GOT3 (cell line): Measurements from ENCODE around the gene CELSR1.

Source experiments
- DNase-seq: peaks from one replicate; lab custom pipeline; 2025; ENCODE audit warnings: mixed read lengths; lab: John Stamatoyannopoulos, UW

The CELSR1 gene

GRCh38 chr22:46361826-46362202 lies 175.6 kb downstream of the CELSR1 start:
- no peak for DNase-seq

GRCh38 chr22:46360891-46361290 lies 176.5 kb downstream of the CELSR1 start:
- no peak for DNase-seq

GRCh38 chr22:46360097-46360496 lies 177.3 kb downstream of the CELSR1 start:
- DNase-seq: no peak

GRCh38 chr22:46359362-46359761 lies 178.1 kb downstream of the CELSR1 start:
- no peak for DNase-seq

GRCh38 chr22:46358766-46359165 lies 178.7 kb downstream of the CELSR1 start:
- no peak for DNase-seq

- DNase-seq: no peak
These were observed 179.5 kb downstream of the CELSR1 start for GRCh38 chr22:46357711-46358520.

GRCh38 chr22:46356496-46357480 lies 180.6 kb downstream of the CELSR1 start:
- DNase-seq: no peak

GRCh38 chr22:46355996-46356471 lies 181.4 kb downstream of the CELSR1 start:
- DNase-seq: no peak

GRCh38 chr22:46355369-46355995 lies 181.9 kb downstream of the CELSR1 start:
- DNase-seq: no peak

- no peak for DNase-seq
These were observed 182.5 kb downstream of the CELSR1 start for GRCh38 chr22:46354993-46355305.

GRCh38 chr22:46354176-46354992 lies 183.0 kb downstream of the CELSR1 start:
- DNase-seq: no peak

GRCh38 chr22:46353483-46354105 lies 183.8 kb downstream of the CELSR1 start:
- no peak for DNase-seq

GRCh38 chr22:46352691-46353386 lies 184.6 kb downstream of the CELSR1 start:
- no peak for DNase-seq

GRCh38 chr22:46352276-46352675 lies 185.1 kb downstream of the CELSR1 start:
- DNase-seq: no peak

- DNase-seq: no peak
These were observed 185.7 kb downstream of the CELSR1 start for GRCh38 chr22:46351767-46352166.

- no peak for DNase-seq
These were observed 186.2 kb downstream of the CELSR1 start for GRCh38 chr22:46351131-46351735.

- DNase-seq: no peak
These were observed 186.8 kb downstream of the CELSR1 start for GRCh38 chr22:46350646-46351045.

GRCh38 chr22:46350121-46350520 lies 187.3 kb downstream of the CELSR1 start:
- no peak for DNase-seq

- DNase-seq: no peak
These were observed 187.7 kb downstream of the CELSR1 start for GRCh38 chr22:46349681-46350080.

GRCh38 chr22:46349238-46349637 lies 188.2 kb downstream of the CELSR1 start:
- DNase-seq: no peak
